ENCODE data around the gene TMEM163.

The TMEM163 gene

DNA sequence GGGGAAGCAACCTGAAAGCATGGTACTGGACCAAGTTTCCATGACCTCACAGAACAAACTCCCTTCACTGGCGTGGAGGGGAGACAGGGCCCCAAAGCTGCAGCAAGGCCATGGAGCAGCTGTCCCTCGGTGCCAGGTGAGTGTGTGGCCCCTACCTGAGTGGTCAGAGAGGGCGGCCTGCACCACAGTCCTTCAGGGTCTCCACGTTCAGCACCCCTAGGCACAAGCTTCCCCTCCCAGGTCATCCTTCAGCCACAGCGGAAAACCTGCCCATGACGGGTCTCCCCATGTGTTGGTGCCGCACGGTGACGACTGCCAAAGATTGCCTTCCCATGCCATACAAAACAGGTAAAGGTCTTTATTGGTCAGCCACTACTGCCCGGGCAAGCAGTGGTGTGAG is 263.4 kb downstream of the TMEM163 start:
- H3K27ac ChIP-seq (ENCODE audit: low read depth, low read length, poor library complexity, severe bottlenecking) = no peak overlapping the region
- TF ChIP-seq, protein P1, sequence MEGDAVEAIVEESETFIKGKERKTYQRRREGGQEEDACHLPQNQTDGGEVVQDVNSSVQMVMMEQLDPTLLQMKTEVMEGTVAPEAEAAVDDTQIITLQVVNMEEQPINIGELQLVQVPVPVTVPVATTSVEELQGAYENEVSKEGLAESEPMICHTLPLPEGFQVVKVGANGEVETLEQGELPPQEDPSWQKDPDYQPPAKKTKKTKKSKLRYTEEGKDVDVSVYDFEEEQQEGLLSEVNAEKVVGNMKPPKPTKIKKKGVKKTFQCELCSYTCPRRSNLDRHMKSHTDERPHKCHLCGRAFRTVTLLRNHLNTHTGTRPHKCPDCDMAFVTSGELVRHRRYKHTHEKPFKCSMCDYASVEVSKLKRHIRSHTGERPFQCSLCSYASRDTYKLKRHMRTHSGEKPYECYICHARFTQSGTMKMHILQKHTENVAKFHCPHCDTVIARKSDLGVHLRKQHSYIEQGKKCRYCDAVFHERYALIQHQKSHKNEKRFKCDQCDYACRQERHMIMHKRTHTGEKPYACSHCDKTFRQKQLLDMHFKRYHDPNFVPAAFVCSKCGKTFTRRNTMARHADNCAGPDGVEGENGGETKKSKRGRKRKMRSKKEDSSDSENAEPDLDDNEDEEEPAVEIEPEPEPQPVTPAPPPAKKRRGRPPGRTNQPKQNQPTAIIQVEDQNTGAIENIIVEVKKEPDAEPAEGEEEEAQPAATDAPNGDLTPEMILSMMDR (IDR thresholded peaks at IDR 0.05; ENCODE audit: low read length) = no peak
- no peak for TF ChIP-seq EZH2 (IDR thresholded peaks at IDR 0.05; ENCODE audit: borderline replicate concordance, low read length)
- no peak overlapping the region for H3K9ac ChIP-seq (ENCODE audit: low read length)
- H3K9me3 ChIP-seq (ENCODE audit: low read length) = no peaks in the 10 kb centered on the region
- no peaks in the 10 kb centered on the region for H3K79me2 ChIP-seq (ENCODE audit: insufficient read depth, low read length)
- no peak overlapping the region for H3K4me3 ChIP-seq (ENCODE audit: low read depth, low read length, poor library complexity, severe bottlenecking)
- H3K4me2 ChIP-seq (ENCODE audit: low read length) = no peak overlapping the region
- H3K4me1 ChIP-seq (ENCODE audit: insufficient read depth, low read length, severe bottlenecking) = no peaks in the 10 kb centered on the region
- H3K27me3 ChIP-seq (ENCODE audit: insufficient read depth, low read length) = no peaks in the 10 kb centered on the region
- no peaks in the 10 kb centered on the region for H3K9me2 ChIP-seq (ENCODE audit: low read depth, low read length)
- H3K36me3 ChIP-seq (ENCODE audit: insufficient read depth, low read length) = peaks cover 23% of the 10 kb centered on the region
- H2AFZ ChIP-seq (ENCODE audit: low read length) = no peak overlapping the region
- no peaks in the 10 kb centered on the region for H4K20me1 ChIP-seq (ENCODE audit: insufficient read depth, low read length)
- no peaks in the 10 kb centered on the region for H3F3A ChIP-seq (ENCODE audit: insufficient read depth, low read length)

DNA sequence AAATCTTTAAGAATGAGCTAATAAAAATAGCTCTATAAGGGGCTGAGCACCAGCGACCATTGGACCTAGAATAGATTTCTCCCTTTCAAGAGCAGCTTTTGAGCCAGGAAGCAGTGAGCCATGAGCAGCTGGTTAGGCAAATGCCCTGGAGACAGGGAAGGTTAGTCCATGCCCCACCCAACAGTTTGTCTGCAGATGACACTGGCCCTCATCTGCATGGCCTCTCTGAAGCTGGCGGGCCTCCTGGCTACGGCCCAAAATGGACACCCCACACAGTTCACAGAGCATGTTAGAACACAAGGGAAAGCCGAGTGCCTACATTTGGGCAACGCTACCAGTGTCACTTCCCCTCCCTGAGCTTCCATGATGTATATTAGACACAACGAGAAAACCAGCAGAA is 263.9 kb downstream of the TMEM163 start:
- Histone ChIP-seq H3K4me1 (ENCODE audit: insufficient read depth, low read length, severe bottlenecking) (no peaks in the 10 kb centered on the region), H3K27me3 (ENCODE audit: insufficient read depth, low read length) (no peaks in the 10 kb centered on the region), H2AFZ (ENCODE audit: low read length) (no peak overlapping the region), H3K79me2 (ENCODE audit: insufficient read depth, low read length) (no peaks in the 10 kb centered on the region), H3K36me3 (ENCODE audit: insufficient read depth, low read length) (peaks cover 23% of the 10 kb centered on the region), H3K27ac (ENCODE audit: low read depth, low read length, poor library complexity, severe bottlenecking) (no peak overlapping the region), H3K4me2 (ENCODE audit: low read length) (no peak overlapping the region), H3K9me3 (ENCODE audit: low read length) (no peaks in the 10 kb centered on the region), H3K4me3 (ENCODE audit: low read depth, low read length, poor library complexity, severe bottlenecking) (no peak overlapping the region), H4K20me1 (ENCODE audit: insufficient read depth, low read length) (no peaks in the 10 kb centered on the region), H3K9me2 (ENCODE audit: low read depth, low read length) (no peaks in the 10 kb centered on the region), H3K9ac (ENCODE audit: low read length) (no peak overlapping the region), H3F3A (ENCODE audit: insufficient read depth, low read length) (no peaks in the 10 kb centered on the region)
- TF ChIP-seq, protein P1 (IDR thresholded peaks at IDR 0.05; ENCODE audit: low read length) = no peak
- TF ChIP-seq EZH2 (IDR thresholded peaks at IDR 0.05; ENCODE audit: borderline replicate concordance, low read length) = no peak

DNA sequence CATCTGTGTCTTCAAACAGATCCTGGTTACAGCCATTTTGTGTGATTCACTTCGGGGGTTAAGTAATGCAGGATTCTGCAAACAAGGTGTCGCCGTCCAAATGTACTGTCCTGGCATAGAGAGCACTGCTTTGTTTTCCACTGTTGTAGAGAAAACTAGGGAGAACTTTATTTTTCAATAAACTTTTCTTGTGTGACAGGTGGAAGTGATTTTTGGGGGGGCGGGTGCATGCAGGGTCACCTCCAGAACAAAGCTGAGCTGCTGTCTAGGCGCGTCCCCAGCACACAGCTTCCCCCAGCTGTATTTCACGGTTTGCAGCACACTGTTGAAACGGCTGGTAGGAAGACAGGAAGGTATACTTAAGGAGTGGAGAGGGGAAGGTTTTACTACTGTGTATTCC is 264.4 kb downstream of the TMEM163 start:
- Histone ChIP-seq H3K36me3 (ENCODE audit: insufficient read depth, low read length) (peaks cover 28% of the 10 kb centered on the region), H3K27me3 (ENCODE audit: insufficient read depth, low read length) (no peaks in the 10 kb centered on the region), H3K27ac (ENCODE audit: low read depth, low read length, poor library complexity, severe bottlenecking) (no peak overlapping the region), H3K4me1 (ENCODE audit: insufficient read depth, low read length, severe bottlenecking) (no peaks in the 10 kb centered on the region), H3K4me3 (ENCODE audit: low read depth, low read length, poor library complexity, severe bottlenecking) (no peak overlapping the region), H3K9me3 (ENCODE audit: low read length) (no peaks in the 10 kb centered on the region), H3K79me2 (ENCODE audit: insufficient read depth, low read length) (no peaks in the 10 kb centered on the region), H4K20me1 (ENCODE audit: insufficient read depth, low read length) (no peaks in the 10 kb centered on the region), H3K9me2 (ENCODE audit: low read depth, low read length) (no peaks in the 10 kb centered on the region), H3K9ac (ENCODE audit: low read length) (no peak overlapping the region), H3F3A (ENCODE audit: insufficient read depth, low read length) (no peaks in the 10 kb centered on the region), H2AFZ (ENCODE audit: low read length) (no peak overlapping the region), H3K4me2 (ENCODE audit: low read length) (no peak overlapping the region)
- TF ChIP-seq, protein P1 (IDR thresholded peaks at IDR 0.05; ENCODE audit: low read length) = no peak
- TF ChIP-seq EZH2 (IDR thresholded peaks at IDR 0.05; ENCODE audit: borderline replicate concordance, low read length) = no peak

All from OCI-LY1 (cell line).